ENCODE data around the gene TUBA1B. TPM values are rescaled to one million over a fixed set of nuclear protein-coding genes. Genes with fewer than 3 reads are reported as not detected.
"Not testable (repeated sequence)": the region's sequence is repeated elsewhere in the genome, so short reads cannot be mapped to it uniquely, and the experiment has no call there.

The TUBA1B gene
- total RNA-seq, 1 donor from 2014 or later, result 253 TPM

GRCh38 chr12:49138587-49138986, 7.4 kb upstream of the TUBA1B start:
- Histone ChIP-seq H3K4me3 (ENCODE audit: low read depth, low read length) (no peak overlapping the region), H3K27me3 (ENCODE audit: control insufficient read depth, insufficient read depth, low read length) (no peaks in the 10 kb centered on the region), H3K36me3 (ENCODE audit: control insufficient read depth, insufficient read depth, low read length) (no peaks in the 10 kb centered on the region)
- FAIRE-seq, result no peak
- no peak for DNase-seq (ENCODE audit: low read depth)
- TF ChIP-seq, protein P1, sequence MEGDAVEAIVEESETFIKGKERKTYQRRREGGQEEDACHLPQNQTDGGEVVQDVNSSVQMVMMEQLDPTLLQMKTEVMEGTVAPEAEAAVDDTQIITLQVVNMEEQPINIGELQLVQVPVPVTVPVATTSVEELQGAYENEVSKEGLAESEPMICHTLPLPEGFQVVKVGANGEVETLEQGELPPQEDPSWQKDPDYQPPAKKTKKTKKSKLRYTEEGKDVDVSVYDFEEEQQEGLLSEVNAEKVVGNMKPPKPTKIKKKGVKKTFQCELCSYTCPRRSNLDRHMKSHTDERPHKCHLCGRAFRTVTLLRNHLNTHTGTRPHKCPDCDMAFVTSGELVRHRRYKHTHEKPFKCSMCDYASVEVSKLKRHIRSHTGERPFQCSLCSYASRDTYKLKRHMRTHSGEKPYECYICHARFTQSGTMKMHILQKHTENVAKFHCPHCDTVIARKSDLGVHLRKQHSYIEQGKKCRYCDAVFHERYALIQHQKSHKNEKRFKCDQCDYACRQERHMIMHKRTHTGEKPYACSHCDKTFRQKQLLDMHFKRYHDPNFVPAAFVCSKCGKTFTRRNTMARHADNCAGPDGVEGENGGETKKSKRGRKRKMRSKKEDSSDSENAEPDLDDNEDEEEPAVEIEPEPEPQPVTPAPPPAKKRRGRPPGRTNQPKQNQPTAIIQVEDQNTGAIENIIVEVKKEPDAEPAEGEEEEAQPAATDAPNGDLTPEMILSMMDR (IDR thresholded peaks at IDR 0.05; ENCODE audit: insufficient read depth, low read length, severe bottlenecking), result no peak

- TF ChIP-seq, protein P1 (IDR thresholded peaks at IDR 0.05; ENCODE audit: insufficient read depth, low read length, severe bottlenecking), result no peak
- Histone ChIP-seq H3K4me3 (ENCODE audit: low read depth, low read length) (no peak overlapping the region), H3K36me3 (ENCODE audit: control insufficient read depth, insufficient read depth, low read length) (no peaks in the 10 kb centered on the region), H3K27me3 (ENCODE audit: control insufficient read depth, insufficient read depth, low read length) (no peaks in the 10 kb centered on the region)
- FAIRE-seq, result no peak
- DNase-seq (ENCODE audit: low read depth), result no peak
Measured at GRCh38 chr12:49137476-49137875, 6.3 kb upstream of the TUBA1B start.

- not testable (repeated sequence) for H3K27me3 ChIP-seq (ENCODE audit: control insufficient read depth, insufficient read depth, low read length); H3K36me3 ChIP-seq (ENCODE audit: control insufficient read depth, insufficient read depth, low read length); FAIRE-seq
Measured at GRCh38 chr12:49136997-49137396, 5.8 kb upstream of the TUBA1B start.

GRCh38 chr12:49133590-49133989, 2.4 kb upstream of the TUBA1B start:
- H3K36me3 ChIP-seq (ENCODE audit: control insufficient read depth, insufficient read depth, low read length), result peaks cover 9% of the 10 kb centered on the region
- FAIRE-seq, result no peak

More at GRCh38 chr12:49136997-49137396, 5.8 kb upstream of the TUBA1B start:
- DNase-seq (ENCODE audit: low read depth); H3K4me3 ChIP-seq (ENCODE audit: low read depth, low read length): not testable (repeated sequence)

DNA sequence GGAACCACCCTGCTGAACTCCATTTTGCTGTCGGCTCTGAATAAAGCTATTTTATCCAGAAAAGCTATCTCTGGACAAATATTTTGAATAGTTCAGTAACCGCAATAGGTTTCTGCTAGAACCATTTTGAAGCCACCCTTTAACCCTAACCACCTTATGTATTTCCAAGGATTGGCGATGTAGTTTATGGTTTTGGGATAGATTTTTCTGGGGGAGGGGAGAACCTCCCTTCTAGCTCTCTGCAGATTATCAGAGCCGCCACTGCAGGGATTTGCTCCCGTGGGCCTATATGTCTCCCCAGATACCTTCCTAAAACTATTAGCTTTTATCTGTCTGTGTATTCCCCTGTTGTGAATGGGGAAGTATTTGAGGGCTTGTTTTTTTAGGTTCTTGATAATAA, 1.8 kb upstream of the TUBA1B start:
- DNase-seq (ENCODE audit: low read depth) (no peak), FAIRE-seq (no peak)
- Histone ChIP-seq H3K27me3 (ENCODE audit: control insufficient read depth, insufficient read depth, low read length) (no peaks in the 10 kb centered on the region), H3K4me3 (ENCODE audit: low read depth, low read length) (no peak overlapping the region), H3K36me3 (ENCODE audit: control insufficient read depth, insufficient read depth, low read length) (peaks cover 9% of the 10 kb centered on the region)
- TF ChIP-seq, protein P1 (IDR thresholded peaks at IDR 0.05; ENCODE audit: insufficient read depth, low read length, severe bottlenecking), result no peak

More at GRCh38 chr12:49133590-49133989, 2.4 kb upstream of the TUBA1B start:
- no peaks in the 10 kb centered on the region for H3K27me3 ChIP-seq (ENCODE audit: control insufficient read depth, insufficient read depth, low read length)
- no peak overlapping the region for H3K4me3 ChIP-seq (ENCODE audit: low read depth, low read length)
- DNase-seq (ENCODE audit: low read depth), result no peak
- TF ChIP-seq, protein P1 (IDR thresholded peaks at IDR 0.05; ENCODE audit: insufficient read depth, low read length, severe bottlenecking), result no peak

DNA sequence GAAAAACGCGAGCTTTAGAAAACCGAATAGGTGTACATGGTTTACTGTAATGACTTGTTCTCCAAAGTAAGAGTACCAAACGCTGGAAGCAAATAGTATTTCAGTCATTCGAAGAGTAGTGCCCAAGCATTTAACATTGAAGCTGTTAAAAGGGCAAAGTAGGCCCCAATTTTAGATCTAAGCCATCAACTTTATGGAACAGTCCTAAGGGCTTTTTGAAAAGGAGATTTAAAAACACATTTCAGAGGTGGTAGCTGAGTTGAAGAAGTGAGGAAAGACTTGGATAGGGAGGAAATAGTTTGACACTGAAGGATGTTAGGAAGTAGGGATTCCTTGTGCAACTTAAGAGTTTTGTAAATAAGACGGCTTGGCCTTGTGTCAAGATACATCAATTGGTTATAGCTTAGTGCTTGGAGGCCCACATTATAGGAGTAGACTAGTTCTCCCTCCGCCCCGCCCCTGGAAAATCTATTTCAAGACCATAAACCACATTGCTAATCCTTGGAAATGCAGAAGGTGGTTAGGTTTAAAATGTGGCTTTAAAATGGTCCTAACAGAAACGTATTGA, 783 bp upstream of the TUBA1B start:
- TF ChIP-seq, protein P1 (IDR thresholded peaks at IDR 0.05; ENCODE audit: insufficient read depth, low read length, severe bottlenecking), result no peak
- Histone ChIP-seq H3K27me3 (ENCODE audit: control insufficient read depth, insufficient read depth, low read length) (no peaks in the 10 kb centered on the region), H3K4me3 (ENCODE audit: low read depth, low read length) (peak overlapping the region; percentile 96), H3K36me3 (ENCODE audit: control insufficient read depth, insufficient read depth, low read length) (peaks cover 9% of the 10 kb centered on the region)
- DNase-seq (ENCODE audit: low read depth) (no peak), FAIRE-seq (no peak)

Data from bronchial epithelial cell (primary cell).